IPS-18c (cell line): ENCODE measurements around the gene TBC1D17.

ENCODE experiments used
- H3K4me3 ChIP-seq: 2 replicates; pipeline ENCODE4 v1.7.0; 2013; ENCODE audit warnings: low read depth, mild to moderate bottlenecking, low read length, moderate library complexity; ENCODE audit not compliant: insufficient read depth
- H3K9me3 ChIP-seq: one replicate; pipeline ENCODE4 v1.6.1; 2013; ENCODE audit warnings: mild to moderate bottlenecking, low read length, moderate library complexity; ENCODE audit not compliant: control insufficient read depth, insufficient read depth

The TBC1D17 gene

DNA sequence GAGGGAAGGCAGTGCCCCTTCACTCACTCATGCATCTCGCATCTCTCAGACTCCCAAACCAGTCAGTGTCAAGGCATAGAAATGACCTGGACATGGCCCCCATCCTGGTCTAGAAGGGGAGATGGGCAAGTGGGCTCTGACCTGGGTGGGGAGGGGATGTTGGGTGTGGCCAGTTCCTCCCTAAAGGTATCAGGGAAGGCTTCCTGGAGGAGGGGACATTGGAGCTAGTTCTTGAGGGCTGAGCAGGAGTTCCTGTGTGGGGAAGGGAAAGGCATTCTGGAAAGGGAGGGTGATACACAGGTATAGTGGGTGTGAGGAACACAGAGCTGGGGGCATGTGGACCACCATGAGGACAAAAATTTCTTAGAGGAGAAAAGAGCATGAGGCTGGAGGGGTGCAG lies 15.2 kb downstream of the TBC1D17 start:
- peaks cover 6% of the 10 kb centered on the region for H3K9me3 ChIP-seq
- H3K4me3 ChIP-seq: no peak overlapping the region

DNA sequence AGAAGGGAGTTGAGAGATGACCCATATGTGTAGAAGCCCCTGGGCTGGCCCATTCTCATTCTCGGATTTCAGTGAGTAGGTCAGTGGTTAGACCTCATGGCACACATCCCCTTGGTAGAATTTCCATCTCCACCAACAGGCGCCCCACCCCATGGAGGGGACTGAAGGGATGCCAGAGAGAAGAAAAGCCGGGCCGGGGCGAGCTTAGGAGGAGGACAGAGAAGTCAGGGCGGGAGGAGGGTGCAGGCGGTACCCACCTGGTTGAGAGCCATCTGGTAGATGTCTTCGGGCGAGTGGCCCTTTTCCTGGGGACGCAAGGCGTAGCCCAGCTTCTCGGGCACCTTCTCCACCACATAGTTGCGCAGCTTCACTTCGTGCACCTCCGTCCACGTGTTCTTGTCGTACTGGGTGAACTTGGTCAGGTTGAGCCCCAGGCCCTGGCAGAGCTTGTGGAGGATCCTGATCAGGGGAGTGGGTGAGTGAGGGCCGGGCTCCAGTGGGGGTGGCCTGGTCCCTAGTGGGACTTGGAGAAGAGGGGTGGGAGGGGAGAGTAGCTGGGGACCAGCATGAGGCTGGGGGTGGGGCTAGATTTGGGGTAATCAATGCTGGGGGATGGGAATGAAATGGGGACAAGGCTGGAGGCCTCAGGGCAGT lies 16.6 kb downstream of the TBC1D17 start:
- H3K4me3 ChIP-seq: no peak overlapping the region
- peaks cover 6% of the 10 kb centered on the region for H3K9me3 ChIP-seq

DNA sequence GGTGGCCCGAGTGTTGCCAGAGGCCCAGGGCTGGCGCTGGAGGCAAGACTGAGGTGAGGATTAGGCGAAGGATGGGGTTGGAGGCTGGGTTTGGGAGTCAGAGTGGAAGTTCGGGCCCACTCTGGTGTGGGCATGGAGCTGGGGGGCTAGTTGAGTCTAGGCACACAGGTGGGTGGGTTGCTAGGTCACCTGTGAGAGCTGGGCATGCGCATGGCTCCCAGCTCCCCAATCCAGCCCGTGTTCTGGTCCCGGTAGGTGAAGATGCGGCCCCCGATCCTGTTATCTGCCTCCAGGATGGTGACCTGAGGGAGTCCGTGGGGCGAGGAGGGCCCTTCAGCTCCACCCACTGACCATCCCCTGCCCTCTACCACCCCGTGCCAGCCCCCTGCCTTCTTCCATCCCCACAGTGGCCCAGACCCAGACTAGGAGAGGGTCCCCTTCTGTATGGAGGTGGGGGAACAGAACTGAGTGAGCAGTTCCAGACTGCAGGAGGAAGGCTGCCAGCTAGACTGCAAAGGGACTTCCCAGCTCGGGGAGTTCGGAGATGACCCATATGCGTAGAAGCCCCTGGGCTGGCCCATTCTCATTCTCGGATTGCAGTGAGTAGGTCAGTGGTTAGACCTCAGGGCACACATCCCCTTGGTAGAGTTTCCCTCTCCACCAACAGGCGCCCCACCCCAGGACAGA lies 17.5 kb downstream of the TBC1D17 start:
- no peak overlapping the region for H3K4me3 ChIP-seq
- peaks cover 3% of the 10 kb centered on the region for H3K9me3 ChIP-seq

DNA sequence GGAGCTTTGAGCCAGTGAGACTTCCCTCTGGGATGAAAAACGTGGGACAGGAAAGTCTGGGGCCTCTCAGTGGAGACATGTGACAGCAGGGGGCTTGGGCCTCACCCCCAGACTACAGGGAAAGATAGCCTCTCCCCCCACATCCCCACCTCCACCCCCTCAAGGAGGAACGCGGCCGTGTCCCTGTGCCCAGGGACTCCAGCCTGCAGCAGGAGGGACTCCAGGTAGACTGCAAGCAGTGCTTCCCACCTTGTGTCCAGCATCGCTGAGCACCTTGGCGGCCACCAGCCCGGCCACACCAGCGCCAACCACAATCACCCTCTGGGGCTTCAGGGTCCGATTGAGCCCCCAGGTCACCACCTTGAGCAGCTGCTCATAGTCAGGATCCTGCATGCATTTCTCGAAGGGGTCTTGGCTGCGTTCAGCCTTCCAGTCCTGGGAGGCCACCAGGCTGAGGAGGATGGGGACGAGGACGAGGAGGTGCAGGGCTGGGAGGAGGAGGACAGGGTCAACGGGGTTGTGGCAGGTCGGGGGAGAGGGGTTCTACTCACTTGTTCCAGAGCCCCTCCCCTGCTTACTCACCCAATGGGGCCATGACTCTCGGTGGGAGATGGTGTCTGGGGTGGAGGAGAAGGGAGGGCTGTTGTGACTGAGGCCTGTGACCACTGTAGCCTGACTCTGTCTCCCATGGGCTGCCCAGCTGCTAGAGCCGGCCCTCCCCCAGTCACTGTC lies 18.2 kb downstream of the TBC1D17 start:
- H3K9me3 ChIP-seq: peaks cover 3% of the 10 kb centered on the region

DNA sequence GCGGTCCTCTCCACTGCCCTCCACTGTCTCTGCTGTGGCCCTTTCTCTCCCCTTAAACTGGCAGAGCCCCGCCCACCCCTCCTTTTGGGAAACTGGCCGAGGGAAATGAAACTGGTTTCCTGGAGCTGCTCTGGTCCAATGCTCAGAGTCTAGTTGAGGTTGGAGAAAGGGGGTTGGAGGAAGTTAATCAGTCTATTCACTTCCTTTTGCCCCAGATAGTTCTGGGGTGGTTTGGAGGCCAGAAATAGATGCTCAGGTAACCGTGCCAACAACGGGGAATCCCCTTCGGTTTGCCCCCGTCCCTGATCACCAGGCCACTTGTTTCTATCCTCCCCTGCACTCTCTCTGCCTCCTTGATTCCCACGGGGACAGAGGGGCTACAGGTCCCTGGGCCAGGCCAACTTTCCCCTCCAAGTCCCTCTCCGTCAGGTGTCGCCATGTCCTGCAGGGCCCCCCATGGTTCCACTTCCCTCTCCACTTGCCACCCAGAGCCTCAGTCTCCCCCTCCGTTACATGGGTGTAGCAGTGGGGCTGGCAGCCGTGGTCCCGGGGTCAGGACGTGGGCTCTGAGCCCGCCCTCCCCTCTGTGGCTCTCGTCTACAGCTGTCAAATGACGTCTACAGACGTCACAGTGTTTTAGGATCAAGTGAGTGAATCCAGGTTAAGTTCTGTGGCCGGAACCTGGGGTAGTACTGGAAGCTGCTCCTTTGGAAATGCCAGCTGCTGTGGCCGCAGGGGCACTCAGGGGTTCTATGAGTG lies 19.5 kb downstream of the TBC1D17 start, which contains the start of gene IL4I1:
IL4I1 (minus strand) TSS at position 25 of the 759 bp plus-strand sequence. CDS start 727 bp downstream, outside the sequence.
- peaks cover 3% of the 10 kb centered on the region for H3K9me3 ChIP-seq
- H3K4me3 ChIP-seq: no peak within 1 kb of the TSS

More for the DNA sequence above, 18.2 kb downstream of the TBC1D17 start:
- H3K4me3 ChIP-seq: no peak overlapping the region

DNA sequence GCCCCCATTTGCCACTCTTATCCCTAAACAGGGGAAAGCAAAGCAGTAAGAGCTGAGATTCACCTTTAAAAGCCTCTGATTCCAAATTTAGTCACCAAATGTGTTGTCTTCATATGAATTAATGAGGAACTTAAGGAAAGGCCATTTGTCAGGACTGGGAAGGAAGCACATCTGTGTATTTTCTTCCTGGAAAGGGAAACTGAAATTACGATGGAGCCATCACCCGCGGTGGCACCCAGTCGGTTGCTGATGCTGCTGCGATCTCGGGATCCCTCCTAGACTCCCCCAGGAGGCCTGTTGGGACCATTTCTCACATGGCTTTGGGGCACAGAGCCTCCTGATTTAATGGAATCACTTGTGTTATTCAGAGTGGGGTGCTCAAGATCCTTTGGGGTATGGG lies 26.6 kb downstream of the TBC1D17 start:
- Histone ChIP-seq H3K9me3 (no peaks in the 10 kb centered on the region), H3K4me3 (no peak overlapping the region)

DNA sequence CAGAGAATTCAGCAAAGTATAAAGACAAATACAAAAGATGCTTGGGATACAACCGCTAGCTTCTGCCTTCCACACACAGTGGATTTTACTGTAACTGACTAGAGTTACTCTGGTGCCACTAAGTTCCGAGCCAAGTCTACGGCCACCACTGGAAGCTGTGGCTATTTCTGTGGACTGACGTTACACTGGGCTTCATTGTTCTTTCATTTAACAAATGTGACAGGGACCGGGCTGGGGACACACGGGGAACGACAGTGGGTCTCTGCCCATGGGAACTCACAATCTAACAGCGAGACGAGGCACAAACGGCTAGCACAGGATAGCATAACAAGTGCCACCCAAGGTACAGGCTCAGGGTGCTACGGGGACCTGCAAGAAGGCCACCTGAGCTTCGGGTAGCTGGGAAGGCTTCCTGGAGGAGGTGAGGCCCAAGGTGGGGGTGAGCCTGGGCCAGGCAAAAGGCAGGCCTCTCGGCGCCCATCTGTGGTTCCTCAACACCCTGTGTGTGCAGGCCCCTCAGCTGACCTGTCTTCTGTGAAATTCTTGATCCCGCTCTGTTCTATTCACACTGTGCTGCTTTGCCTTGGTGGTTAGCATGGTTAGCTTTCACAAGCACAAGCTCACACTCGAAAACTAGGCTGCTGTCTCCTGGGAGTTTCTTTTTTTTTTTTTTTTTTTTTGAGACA lies 29.5 kb downstream of the TBC1D17 start:
- no peaks in the 10 kb centered on the region for H3K9me3 ChIP-seq
- H3K4me3 ChIP-seq: no peak overlapping the region

DNA sequence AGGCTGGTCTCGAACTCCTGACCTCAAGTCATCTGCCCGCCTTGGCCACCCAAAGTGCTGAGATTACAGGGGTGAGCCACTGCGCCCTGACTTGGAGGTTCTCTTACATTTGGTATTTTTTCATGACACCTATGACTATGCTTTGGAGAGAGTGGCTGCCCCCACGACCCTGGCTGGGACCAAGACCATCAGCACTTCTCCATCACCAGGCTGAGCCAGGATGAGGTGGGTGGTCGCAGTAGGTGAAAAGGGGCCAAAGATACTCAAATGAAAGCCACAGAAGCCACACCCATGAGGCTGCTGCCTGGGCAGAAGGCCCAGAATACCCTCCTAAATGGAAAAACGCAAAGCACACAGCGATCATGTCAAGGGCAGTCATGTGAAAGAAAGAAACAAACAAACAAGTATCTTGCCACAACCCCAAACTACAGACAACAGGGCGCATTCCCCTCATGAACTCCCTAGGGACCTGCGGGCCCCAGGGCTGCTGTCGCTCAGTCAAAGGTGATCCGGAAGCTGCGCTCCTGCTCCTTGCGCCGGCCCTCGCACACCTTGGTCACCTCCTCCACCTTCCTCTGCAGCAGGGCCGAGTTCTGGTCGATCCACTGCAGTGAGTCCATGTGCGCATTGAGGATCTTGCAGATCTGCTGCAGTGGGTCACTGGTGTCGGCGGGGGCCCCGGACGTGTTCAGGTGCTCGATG lies 30.4 kb downstream of the TBC1D17 start:
- no peak overlapping the region for H3K4me3 ChIP-seq

DNA sequence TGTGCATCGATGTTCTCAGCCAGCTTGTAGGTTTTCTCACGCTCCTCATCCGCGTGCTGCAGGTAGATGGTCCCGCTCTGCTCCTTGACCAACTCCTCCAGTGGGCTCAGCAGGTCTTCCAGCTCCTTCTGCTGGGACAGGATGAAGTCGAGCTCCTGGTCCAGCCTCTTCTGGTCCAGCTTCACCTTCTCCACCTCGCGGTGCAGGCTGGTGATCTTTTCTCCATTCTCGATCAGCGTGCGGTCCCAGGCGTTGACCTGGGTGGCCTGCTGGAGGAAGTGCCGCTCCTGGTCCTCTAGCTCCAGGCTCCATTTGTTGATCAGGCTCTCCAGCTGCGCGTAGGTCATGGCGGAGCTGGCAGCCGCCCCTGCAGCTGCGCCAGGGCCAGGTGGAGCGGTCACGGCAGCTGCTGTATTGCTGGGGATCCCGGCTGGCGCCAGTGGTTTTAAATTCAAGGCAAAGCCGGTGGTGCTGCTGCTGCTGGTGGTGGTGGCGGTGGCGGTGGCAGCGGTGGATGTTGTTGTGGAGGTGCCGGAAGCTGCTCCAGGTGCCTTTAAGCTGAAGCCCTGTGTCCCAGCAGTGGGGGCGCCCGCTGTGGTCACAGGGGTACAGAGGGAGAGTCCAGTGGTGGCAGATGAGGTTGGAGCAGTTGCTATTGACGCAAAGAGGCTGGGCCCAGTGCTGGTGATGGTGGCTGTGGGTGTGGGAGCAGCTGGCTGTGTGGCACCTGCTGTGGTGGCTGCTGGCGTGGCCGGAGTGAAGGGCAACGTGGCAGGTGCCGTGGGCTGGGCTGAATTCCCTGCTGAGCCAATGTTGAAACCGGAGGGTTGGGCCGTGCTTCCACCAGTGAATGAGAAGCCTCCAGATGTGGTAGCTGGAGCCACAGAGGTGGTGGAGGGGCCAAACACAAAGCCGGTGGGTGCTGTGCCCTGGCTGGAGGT lies 31.2 kb downstream of the TBC1D17 start:
- H3K9me3 ChIP-seq: no peaks in the 10 kb centered on the region
- H3K4me3 ChIP-seq: no peak overlapping the region

More for the DNA sequence above, 30.4 kb downstream of the TBC1D17 start:
- no peaks in the 10 kb centered on the region for H3K9me3 ChIP-seq

DNA sequence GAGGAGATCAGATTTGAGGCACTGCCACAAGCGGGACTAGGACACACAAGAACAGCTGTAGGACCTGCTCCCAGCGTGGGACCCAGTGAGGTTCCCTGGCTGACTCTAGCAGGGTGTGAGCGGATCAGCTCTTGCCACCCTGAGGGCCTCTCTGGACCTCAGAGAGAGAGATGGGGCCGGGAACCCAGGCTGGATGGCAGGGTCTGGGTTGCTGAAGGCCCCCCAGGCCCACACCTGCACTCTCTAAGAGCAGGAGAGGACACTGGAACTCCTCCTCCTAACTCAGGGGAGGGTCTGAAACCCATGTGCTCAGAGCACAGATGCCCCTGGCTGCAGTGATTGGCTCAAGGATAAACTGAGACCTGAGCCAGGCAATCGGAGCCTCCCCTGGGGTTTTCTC lies 32.7 kb downstream of the TBC1D17 start:
- Histone ChIP-seq H3K9me3 (no peaks in the 10 kb centered on the region), H3K4me3 (no peak overlapping the region)

DNA sequence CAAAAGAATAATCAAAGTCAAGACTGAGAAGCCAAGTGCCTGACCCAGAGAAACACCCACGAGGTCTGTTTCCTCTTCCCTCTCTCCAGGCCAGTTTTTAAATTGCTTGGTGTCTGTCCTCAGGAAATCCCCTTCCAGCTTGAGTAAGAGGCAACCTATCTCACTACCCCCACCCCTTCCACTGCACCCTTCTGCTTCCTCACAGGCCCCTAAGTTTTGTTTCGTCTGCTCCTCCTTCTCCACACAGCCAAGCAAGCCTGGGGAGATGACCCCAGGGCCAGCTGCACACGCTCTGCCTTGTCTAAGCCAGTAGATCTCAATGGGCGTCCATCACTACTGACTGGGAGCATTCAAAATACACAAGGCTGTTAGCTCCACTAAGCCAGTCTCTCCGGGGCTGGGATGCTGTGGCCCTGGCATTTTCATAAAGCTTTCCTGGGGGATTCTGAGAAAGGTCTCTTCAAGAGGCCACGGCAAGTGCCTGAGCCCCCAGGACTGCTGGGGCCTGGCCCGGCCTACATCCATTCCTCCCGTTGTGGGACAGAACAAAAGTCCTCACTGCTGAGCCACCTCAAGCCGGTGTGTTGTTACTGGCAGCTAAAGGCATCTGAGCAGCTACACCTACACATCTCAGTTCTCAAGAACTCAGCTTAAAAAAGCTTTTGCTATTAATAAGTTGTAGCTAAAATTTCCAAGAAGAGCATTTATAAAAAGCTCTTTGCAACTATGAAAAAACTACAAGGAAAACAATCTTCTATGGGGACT lies 34.1 kb downstream of the TBC1D17 start:
- H3K4me3 ChIP-seq: no peak overlapping the region

DNA sequence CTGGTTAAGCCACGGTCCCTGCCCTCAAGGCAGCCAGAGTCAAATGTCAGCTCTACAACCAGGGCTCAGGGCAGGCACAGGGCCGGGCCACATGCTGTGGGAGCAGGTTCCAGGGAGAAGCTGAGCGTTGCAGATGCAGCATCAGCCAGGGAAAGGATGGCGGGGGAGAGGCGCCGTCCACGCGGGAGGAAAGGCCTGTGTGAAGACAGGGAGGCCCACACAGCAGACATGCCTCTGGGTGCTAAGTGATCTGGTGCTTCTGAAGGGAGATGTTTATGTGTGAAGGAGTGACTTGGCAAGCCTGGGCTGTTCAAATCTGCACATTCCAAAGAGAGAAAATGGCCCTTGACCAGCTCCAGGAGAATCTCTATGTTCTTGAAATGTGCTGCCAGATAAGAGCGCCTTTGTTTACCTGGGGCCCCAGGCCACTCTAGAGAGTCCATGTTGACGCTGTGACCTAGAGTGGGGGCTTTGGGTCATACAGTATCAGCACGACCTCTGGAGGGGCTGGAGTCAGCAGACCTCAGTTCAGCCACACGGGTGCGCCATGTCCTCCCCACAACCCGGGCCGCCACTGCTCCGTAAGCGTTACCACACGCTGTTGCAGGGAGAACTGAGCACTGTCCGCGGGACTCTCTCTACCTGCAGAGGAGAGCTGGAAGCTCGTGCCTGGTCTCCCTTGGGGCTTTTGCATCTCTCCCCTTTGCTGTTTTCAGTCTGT lies 35.6 kb downstream of the TBC1D17 start:
- no peak overlapping the region for H3K4me3 ChIP-seq
- H3K9me3 ChIP-seq: peaks cover 3% of the 10 kb centered on the region

More for the DNA sequence above, 34.1 kb downstream of the TBC1D17 start:
- peaks cover 3% of the 10 kb centered on the region for H3K9me3 ChIP-seq

DNA sequence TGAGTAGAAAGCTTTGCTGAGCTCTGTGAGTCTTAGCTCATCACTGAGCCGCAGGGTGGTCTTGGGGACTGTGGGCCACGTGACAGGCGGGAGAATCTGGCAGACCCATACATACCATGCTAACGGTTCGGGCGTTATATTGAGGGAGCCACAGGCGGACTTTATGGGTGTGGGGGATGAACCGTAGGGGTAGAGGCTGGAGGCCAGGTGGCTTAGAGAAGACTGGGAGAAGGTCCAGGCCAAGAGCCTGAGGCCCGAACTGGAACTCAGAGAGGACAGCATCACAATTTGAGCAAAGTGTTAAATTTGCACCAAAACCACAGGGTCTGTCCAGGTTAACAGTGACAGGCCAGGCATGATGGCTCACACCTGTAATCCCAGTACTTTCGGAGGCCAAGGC lies 36.2 kb downstream of the TBC1D17 start:
- Histone ChIP-seq H3K9me3 (peaks cover 3% of the 10 kb centered on the region), H3K4me3 (no peak overlapping the region)

DNA sequence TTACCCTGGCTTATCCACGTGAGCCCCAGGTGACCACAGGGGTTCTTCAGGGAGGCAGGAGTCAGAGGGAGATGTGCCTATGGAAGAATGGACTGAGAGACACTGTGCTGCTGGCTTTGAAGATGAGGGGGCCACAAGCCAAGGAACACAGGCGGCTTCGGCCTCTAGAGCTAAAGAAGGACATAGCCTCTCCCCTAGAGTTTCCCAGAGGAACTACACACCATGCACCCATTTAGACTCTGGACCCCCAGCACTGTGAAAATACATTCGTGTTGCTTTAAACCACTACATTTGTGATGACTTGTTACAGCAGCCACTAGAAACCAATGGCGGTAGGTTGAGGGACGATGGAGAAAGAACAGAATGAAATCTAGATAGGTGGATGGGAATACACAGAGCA lies 37.8 kb downstream of the TBC1D17 start:
- H3K4me3 ChIP-seq: no peak overlapping the region

More for the DNA sequence above, 37.8 kb downstream of the TBC1D17 start:
- peaks cover 3% of the 10 kb centered on the region for H3K9me3 ChIP-seq
